ENCODE results near the gene ZNF280B. TPM values are rescaled to one million over a fixed set of nuclear protein-coding genes. Genes with fewer than 3 reads are reported as not detected.
A peak's percentile ranks its signal among the peaks of the same experiment; 100 is the strongest.

ZNF280B gene
- total and polyA plus RNA-seq, 10 of the 15 experiments (the other 5 are each of a cell fraction or from before 2014, with no cell fraction given) = 0.28 to 2.2 (median 1.1) TPM

- TF ChIP-seq CBFB (IDR thresholded peaks at IDR 0.05; ENCODE audit: low read depth) = no peak
- no peak for TF ChIP-seq YBX1 (IDR thresholded peaks at IDR 0.05)
- no peak for TF ChIP-seq NR2C2 (IDR thresholded peaks at IDR 0.05; ENCODE audit: borderline replicate concordance, control insufficient read depth, insufficient read length, low read depth)
- no peak for TF ChIP-seq BMI1 (IDR thresholded peaks at IDR 0.05; ENCODE audit: borderline replicate concordance)
- no peak for TF ChIP-seq ZNF384 (IDR thresholded peaks at IDR 0.05; ENCODE audit: borderline replicate concordance, low read depth, low read length)
- no peak for TF ChIP-seq POLR2AphosphoS2 (IDR thresholded peaks at IDR 0.05; ENCODE audit: low read depth, low read length)
- no peak for TF ChIP-seq TARDBP (IDR thresholded peaks at IDR 0.05; ENCODE audit: borderline replicate concordance)
- TF ChIP-seq USF1 (IDR thresholded peaks at IDR 0.05; ENCODE audit: borderline replicate concordance, extremely low read length, insufficient read depth, low read depth, low read length) = peak; percentile 49
- no peak for TF ChIP-seq ASH2L (IDR thresholded peaks at IDR 0.05; ENCODE audit: borderline replicate concordance, low read depth)
- TF ChIP-seq GATAD2B (conservative IDR thresholded peaks at IDR 0.05; ENCODE audit: low read depth) = no peak
- no peak for TF ChIP-seq NRF1 (conservative IDR thresholded peaks at IDR 0.05; ENCODE audit: low read depth, low read length)
- no peak; a peak in 2 of 4 replicates for TF ChIP-seq IKZF2 (IDR thresholded peaks at IDR 0.05)
- TF ChIP-seq CHD4 (IDR thresholded peaks at IDR 0.05) = no peak
- no peak for TF ChIP-seq ZBTB4 (CRISPR knock-in tag; IDR thresholded peaks at IDR 0.05)
- no peak for TF ChIP-seq YY1 (IDR thresholded peaks at IDR 0.05; ENCODE audit: low read depth, low read length)
- TF ChIP-seq PML (IDR thresholded peaks at IDR 0.05; ENCODE audit: low read length) = no peak
- no peak for TF ChIP-seq NKRF (conservative IDR thresholded peaks at IDR 0.05)
- no peak for TF ChIP-seq SIX5 (IDR thresholded peaks at IDR 0.05; ENCODE audit: low read depth, low read length, severe bottlenecking)
- TF ChIP-seq MYC (IDR thresholded peaks at IDR 0.05; ENCODE audit: insufficient read depth, insufficient read length, insufficient replicate concordance, low read length, severe bottlenecking) = no peak
- TF ChIP-seq RAD21 (IDR thresholded peaks at IDR 0.05; ENCODE audit: insufficient read depth, low read depth, low read length) = no peak
- peak in 2 of 3 experiments; percentile 10 to 23; a peak in 2 of 6 replicates for TF ChIP-seq CTCF (IDR thresholded peaks at IDR 0.05 in 2 of 3, conservative IDR thresholded peaks at IDR 0.05 in 1 of 3; ENCODE audit: control insufficient read depth in 2 of 3, extremely low read depth in 1 of 3, insufficient read depth in 1 of 3, low read depth in 3 of 3, low read length in 3 of 3)
- no peak for TF ChIP-seq RFX5 (IDR thresholded peaks at IDR 0.05; ENCODE audit: low read depth, low read length)
- no peak for TF ChIP-seq RBBP5 (conservative IDR thresholded peaks at IDR 0.05)
- TF ChIP-seq ZNF207 (IDR thresholded peaks at IDR 0.05; ENCODE audit: borderline replicate concordance) = no peak
Observed at GRCh38 chr22:22450343-22450839, 58.2 kb downstream of the ZNF280B start (continued).

All from GM12878 (cell line).